BJ (cell line): ENCODE measurements around the gene C12orf57. TPM values are rescaled to one million over a fixed set of nuclear protein-coding genes. Genes with fewer than 3 reads are reported as not detected.

Experiments
- CTCF ChIA-PET: fragments of 350-600 bp; formaldehyde crosslinking; extraction: SDS; loops from one replicate; lab custom pipeline; 2021; ENCODE audit warnings: antibody characterized with exemption, inconsistent platforms; lab: Yijun Ruan, JAX
- POLR2A ChIA-PET: fragments of 300-600 bp; sonication (Branson Sonifier 250); formaldehyde crosslinking; extraction: SDS; loops from one replicate; lab custom pipeline; 2021; ENCODE audit warnings: antibody characterized with exemption; lab: Charles Lee
- DNase-seq: peaks from one replicate; pipeline ENCODE4 v3.0.0-alpha.2; 2011; ENCODE audit warnings: low read depth
- H3K27me3 ChIP-seq: 2 replicates; pipeline ENCODE4 v1.6.0; 2011; ENCODE audit warnings: low read length; ENCODE audit not compliant: control insufficient read depth, insufficient read depth
- H3K36me3 ChIP-seq: 2 replicates; pipeline ENCODE4 v1.5.1; 2011; ENCODE audit warnings: low read length; ENCODE audit not compliant: control insufficient read depth, insufficient read depth
- H3K4me3 ChIP-seq: 2 replicates; pipeline ENCODE4 v1.5.1; 2011; ENCODE audit warnings: low read depth, mild to moderate bottlenecking, control low read depth, low read length
- CTCF ChIP-seq: IDR thresholded peaks from 2 replicates; pipeline ENCODE4 v1.5.1; 2011; ENCODE audit warnings: low read depth, mild to moderate bottlenecking, control low read depth, inconsistent platforms, low read length, moderate library complexity; ENCODE audit not compliant: insufficient read depth
- polyA plus RNA-seq: library from polyadenylated mRNA; depleted of rRNA; stranded (reverse); fragments of >200 nt; gene quantifications from 2 replicates; pipeline ENCODE4 v1.2.3, GENCODE V29; 2011

C12orf57 gene
- polyA plus RNA-seq, 1 experiment: 709 TPM

- no peaks in the 10 kb centered on the region for H3K27me3 ChIP-seq
- ChIA-PET CTCF (interaction anchor here (0.6 to 5.5 kb wide), 30 partner anchors 8 to 682 kb away, joined by 3 to 62 read pairs (median 4); partner anchors contain the start of genes C12orf57, ENO2 and RNU7-1), POLR2A (interaction anchor here (0.5 kb wide), 1 partner anchor 40 kb away, joined by 4 read pairs; no protein-coding TSS in a partner anchor)
- DNase-seq: no peak
- no peak overlapping the region for H3K4me3 ChIP-seq
- H3K36me3 ChIP-seq: peaks cover 26% of the 10 kb centered on the region
- no peak for TF ChIP-seq CTCF
Measured at GRCh38 chr12:6964605-6965025, 20.8 kb downstream of the C12orf57 start.

- peak; percentile 37 for DNase-seq
- Histone ChIP-seq H3K4me3 (no peak overlapping the region), H3K27me3 (no peaks in the 10 kb centered on the region), H3K36me3 (peaks cover 26% of the 10 kb centered on the region)
- ChIA-PET CTCF (interaction anchor here (0.6 to 5.5 kb wide), 31 partner anchors 9 to 682 kb away, joined by 3 to 62 read pairs (median 4); partner anchors contain the start of genes C12orf57, ENO2 and RNU7-1), POLR2A (no interaction called here)
- TF ChIP-seq CTCF: peak; percentile 92
Measured at GRCh38 chr12:6965026-6965661, 21.3 kb downstream of the C12orf57 start.

- no peak for DNase-seq
- Histone ChIP-seq H3K27me3 (no peaks in the 10 kb centered on the region), H3K36me3 (peaks cover 26% of the 10 kb centered on the region), H3K4me3 (no peak overlapping the region)
- TF ChIP-seq CTCF: no peak
- POLR2A ChIA-PET: no interaction called here
- CTCF ChIA-PET: interaction anchor here (0.7 to 3.6 kb wide), 10 partner anchors 9 to 146 kb away, joined by 3 to 62 read pairs (median 4); partner anchors contain the start of genes C12orf57 and RNU7-1
Measured at GRCh38 chr12:6965714-6966113, 21.9 kb downstream of the C12orf57 start.

- ChIA-PET CTCF (interaction anchor here (0.7 to 3.6 kb wide), 8 partner anchors 8 to 146 kb away, joined by 3 to 62 read pairs (median 4); partner anchors contain the start of genes C12orf57 and RNU7-1), POLR2A (no interaction called here)
- no peak for TF ChIP-seq CTCF
- no peak overlapping the region for H3K4me3 ChIP-seq
- no peak for DNase-seq
- no peaks in the 10 kb centered on the region for H3K27me3 ChIP-seq
- H3K36me3 ChIP-seq: peaks cover 26% of the 10 kb centered on the region
Measured at GRCh38 chr12:6966351-6966750, 22.5 kb downstream of the C12orf57 start.

- peaks cover 26% of the 10 kb centered on the region for H3K36me3 ChIP-seq
- CTCF ChIA-PET: interaction anchor here (0.7 to 3.5 kb wide), 5 partner anchors 18 to 98 kb away, joined by 3 to 24 read pairs (median 6); partner anchors contain the start of gene LPCAT3
- POLR2A ChIA-PET: no interaction called here
Measured at GRCh38 chr12:6967651-6968100, 23.9 kb downstream of the C12orf57 start.

More at GRCh38 chr12:6967651-6968100, 23.9 kb downstream of the C12orf57 start:
- H3K27me3 ChIP-seq: no peaks in the 10 kb centered on the region
- no peak overlapping the region for H3K4me3 ChIP-seq
- no peak for TF ChIP-seq CTCF
- DNase-seq: no peak
